NCI-H1105 treated with DMSO at 0.1 percent for 48 hours (cell line): ENCODE data around the gene GMEB2.
A peak's percentile ranks its signal among the peaks of the same experiment; 100 is the strongest.
"Not testable (repeated sequence)": the region's sequence is repeated elsewhere in the genome, so short reads cannot be mapped to it uniquely, and the experiment has no call there.

Source experiments
- DNase-seq: peaks from one replicate; lab custom pipeline; 2025; lab: John Stamatoyannopoulos, UW

GMEB2 gene

DNA sequence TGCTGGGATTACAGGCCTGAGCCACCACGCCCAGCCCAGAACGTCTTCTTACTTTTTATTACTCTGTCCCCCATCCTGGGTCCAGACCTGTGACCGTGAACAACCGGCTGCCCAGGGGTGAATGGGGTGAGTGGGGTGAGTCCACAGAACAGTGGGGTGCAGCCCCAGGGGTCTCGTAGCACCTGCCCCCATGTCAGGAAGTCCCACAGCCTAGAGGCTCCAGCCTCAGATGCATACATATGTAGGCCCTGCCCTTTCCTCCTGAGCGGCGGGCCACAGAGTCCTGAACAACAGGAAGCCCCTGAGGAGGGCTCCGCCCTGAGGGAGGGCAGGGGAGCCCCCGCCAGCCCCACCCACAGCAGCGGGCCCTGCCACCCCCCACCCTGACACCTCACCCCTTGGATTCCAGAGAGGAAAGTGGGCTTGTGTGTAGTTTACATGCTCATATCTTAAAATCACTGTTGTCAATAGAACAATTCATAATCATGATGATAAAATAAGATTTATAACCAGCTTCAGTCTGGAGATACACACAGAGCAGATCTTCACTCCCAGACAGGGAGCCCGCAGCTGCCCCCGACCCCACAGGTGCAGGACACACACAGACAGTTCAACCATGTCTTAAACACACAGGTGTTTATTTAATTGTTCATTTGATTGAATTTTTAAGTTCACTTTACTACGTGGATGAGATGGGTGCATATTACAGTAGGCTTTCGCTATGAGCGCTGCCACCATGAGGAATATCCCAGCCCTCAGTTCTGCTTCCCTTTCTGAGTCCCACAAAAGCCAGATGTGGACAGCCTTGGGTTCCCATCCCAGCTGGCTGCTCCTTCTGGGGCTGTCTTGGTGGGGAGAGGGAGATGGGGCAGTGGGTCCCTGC lies 12.4 kb upstream of the GMEB2 start:
- DNase-seq: no peak

DNA sequence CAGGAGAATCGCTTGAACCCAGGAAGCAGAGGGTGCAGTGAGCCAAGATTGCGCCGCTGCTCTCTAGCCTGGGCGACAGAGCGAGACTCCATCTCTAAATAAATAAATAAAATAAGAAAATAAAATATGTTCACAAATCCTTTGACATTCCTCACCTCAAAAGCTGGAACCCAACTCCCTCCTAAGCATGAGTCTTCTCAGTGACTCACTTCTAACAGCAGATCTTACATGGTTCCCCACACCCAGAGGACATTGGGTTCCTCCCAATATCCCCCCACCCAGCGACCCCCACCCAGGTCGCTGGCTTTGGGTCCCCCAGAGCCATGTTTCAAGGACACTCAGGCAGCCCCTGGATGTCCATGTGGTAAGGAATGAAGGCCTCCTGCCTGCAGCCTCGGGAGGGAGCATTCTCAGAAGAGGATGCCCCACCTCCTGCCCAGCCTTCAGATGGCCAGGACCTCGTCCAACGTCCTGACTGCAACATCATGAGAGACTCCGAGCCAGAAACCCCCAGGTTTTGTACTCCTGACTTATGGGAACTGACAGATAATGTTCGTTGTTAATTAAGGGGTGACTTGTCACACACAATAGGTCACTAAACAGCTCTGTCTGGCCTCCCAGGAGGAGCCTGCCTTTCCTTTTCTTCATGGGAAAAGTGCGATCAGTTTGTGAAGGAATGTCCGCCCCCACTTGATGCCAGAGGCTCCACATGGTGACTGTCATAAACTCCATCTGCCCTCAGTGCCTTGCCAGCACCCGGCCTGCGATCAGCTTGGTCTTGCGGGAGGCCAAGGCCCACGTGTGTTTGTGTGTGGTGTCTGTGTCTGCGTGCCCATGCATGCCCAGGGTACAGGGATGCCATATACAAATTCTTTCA lies 10.1 kb upstream of the GMEB2 start:
- no peak for DNase-seq

DNA sequence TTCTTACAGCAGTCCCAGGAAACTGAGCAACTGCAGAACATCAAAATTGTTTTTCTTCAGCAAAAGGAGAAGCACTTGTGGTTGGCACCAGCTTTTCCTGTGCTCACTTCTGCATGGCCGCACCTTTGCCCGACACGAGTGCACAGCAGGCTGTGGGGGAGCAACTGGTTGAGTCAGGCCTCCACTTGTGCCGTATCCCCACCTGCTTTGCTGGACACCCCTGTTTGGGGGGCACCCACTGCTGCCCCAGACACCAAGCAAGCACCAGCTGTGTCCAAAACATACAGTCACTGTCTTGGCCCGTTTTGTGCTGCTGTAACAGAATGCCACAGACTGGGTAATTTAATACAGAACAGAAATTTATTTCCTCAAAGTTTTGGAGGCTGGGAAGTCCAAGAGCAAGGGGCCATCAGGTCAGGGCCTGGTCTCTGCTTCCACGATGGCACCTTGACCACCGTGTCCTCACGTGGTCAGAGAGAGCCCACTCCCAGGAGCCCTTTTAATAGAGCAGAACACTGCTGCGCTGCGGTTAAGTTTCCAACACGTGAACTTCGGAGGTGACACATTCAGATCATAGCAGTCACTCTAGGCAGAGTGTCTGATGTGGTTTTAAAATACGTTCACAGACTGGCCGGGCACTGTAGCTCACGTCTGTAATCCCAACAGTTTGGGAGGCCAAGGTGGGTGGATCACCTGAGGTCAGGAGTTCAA lies 8.7 kb upstream of the GMEB2 start:
- no peak for DNase-seq

DNA sequence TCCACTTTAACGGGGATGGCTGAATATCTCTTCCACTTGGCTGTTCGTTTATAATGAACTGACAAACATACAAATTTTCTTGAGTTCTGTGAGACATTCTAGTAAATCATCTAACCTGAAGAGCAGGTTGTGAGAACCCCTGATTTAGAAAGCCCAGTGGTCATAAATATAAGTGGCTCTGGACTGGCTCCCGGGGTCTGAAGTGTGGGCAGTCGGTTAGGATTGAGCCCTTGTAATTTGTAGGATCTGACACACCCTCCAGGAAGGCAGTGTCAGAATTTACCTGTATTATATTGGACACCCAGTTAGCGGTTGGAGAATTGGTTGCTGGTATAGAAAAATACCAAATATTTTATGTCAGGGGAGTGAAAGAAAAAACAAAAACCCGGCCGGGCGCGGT lies 6.8 kb upstream of the GMEB2 start:
- no peak for DNase-seq

DNA sequence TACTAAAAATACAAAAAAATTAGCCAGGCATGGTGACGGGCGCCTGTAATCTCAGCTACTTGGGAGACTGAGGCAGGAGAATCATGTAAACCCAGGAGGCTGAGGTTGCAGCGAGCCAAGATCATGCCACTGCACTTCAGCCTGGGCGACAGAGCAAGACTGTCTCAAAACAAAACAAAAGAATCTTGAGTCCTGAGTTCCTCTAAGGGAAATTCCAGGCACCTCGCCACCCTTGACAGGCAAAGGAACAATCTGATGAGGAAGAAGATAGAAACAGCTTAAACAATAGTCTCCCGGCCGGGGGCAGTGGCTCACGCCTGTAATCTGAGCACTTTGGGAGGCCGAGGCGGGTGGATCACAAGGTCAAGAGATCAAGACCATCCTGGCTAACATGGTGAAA lies 4.5 kb upstream of the GMEB2 start:
- not testable (repeated sequence) for DNase-seq

DNA sequence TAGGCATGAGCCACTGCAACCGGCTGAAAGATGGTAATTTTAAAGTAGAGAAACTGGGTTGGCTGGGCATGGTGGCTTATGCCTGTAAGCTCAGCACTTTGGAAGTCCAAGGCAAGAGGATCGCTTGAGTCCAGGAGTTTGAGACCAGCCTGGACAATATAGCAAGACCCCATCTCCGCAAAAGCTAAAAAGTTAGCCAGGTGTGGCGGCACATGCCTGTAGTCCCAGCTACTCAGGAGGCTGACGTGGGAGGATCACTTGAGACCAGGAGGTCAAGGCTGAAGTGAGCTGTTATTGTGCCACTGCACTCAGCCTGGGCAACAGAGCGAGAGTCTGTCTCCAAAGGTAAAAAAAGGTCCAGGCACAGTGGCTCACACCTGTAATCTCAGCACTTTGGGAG lies 4.1 kb upstream of the GMEB2 start:
- not testable (repeated sequence) for DNase-seq

DNA sequence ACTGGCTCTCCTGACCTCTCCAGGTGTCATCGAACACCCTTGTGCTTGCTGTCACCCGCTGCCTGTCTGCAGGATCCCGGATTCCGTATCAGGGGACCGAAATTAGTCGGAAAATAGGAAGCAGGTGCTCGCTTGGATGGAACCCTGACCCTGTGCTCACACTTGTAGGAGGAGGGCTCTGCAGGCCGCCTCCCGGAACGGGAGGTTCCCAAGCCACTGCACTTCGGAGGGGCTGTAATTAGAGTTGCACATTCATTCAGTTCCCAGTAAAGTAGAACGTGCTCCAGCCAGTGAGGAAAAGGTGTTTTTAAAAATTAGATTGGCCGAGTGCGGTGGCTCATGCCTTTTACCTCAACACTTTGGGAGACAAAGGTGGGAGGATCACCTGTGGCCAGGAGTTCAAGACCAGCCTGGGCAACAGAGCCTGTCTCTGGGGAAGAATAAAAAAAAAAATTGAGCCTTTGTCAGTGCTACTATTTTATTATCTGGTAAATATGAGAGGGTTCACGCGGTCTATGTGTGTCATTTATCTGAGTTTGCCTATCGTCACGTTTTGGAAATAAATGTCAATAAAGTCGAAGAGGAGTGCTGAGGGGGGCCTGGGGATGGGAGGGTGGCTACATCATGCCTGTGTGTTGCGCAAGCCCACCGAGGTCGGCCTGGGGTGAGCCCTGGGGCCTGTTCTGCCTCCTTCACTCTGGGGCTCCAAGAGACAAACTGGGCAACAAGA lies 1.5 kb upstream of the GMEB2 start:
- DNase-seq: peak; percentile 86

DNA sequence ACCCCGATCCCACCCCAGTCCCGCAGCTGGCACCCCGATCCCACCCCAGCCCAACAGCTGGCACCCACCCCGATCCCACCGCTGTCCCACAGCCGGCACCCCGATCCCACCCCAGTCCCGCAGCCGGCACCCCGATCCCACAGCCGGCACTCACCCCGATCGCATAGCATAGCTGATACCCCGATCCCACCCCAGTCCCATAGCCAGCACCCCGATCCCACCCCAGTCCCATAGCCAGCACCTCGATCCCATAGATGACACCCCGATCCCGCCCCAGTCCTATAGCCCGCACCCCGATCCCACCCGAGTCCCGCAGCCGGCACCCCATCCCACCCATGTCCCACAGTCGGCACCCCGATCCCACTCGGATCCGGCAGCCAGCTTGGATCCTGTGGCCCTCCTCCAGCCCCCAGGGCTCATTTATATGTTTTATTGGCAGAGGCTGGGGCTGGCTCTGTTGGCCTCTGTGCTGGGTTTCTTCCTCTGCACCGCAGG lies 897 bp upstream of the GMEB2 start:
- no peak for DNase-seq

DNA sequence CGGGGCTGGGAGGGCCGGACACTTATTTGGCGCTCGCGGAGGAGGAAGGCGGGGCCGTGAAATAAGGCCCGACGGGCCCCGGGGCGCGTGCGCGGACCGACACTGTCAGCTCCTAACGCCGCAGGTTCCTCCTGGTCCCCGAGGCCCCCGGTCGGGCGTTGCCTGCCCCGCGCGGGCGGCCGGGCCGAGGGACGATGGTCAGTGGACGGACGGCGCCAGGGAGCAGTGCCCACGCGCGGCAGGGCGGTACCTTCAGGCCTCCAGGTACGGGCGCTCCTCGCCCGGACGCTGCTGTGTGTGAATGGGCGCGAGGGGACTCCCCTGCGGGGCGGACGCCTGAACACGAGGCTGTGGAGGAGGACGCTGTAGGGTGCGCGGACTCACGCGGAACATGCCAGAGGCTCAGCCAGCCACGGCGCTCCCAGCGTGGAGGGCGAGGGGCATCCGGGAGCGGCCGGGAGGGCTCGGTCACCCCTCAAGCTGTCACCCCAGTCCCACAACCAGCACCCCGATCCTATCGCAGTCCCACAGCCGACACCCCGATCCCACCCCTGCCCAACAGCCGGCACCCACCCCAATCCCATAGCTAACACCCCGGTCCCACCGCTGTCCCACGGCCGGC lies 339 bp upstream of the GMEB2 start:
- peak; percentile 84 for DNase-seq

DNA sequence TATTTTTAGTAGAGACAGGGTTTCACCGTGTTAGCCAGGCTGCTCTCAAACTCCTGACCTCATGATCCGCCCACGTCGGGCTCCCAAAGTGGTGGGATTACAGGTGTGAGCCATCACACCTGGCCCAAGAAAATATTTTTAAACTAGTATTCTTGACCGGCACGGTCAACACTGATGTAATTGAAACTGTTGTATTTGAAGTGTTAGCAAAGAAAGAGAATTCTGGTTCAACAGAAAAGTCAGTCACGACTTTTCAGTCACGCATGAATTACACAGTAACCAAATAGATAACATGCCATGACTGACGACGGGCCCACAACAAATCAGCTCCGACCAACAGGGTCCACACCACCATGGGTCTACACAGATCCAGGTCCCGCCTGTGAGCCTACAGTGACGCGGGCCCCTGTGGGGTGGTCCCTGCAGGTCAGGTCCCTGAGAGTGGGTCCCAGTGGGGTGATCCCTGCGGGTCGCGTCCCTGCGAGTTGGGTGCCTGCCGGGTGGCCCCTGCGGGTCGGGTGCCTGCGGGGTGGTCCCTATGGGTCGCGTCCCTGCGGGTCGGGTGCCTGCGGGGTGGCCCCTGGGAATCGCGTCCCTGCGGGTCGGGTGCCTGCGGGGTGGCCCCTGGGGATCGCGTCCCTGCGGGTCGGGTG lies 1.0 kb downstream of the GMEB2 start:
- DNase-seq: no peak

DNA sequence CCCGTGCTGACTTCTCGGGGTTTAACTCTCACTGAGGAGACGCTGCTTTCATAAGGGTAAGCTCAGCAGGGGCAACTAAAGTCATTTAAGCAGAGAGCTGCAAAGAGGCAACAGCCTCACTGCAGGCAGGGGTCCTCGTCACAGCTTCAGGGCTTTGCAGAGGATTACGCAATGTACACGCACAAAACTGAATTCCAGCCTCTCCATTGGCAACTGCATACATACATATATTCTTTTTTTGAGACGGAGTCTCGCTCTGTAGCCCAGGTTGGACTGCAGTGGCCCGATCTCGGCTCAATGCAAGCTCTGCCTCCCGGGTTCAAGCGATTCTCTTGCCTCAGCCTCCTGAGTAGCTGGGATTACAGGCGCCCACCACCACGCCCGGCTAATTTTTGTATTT lies 2.4 kb downstream of the GMEB2 start:
- DNase-seq: no peak

DNA sequence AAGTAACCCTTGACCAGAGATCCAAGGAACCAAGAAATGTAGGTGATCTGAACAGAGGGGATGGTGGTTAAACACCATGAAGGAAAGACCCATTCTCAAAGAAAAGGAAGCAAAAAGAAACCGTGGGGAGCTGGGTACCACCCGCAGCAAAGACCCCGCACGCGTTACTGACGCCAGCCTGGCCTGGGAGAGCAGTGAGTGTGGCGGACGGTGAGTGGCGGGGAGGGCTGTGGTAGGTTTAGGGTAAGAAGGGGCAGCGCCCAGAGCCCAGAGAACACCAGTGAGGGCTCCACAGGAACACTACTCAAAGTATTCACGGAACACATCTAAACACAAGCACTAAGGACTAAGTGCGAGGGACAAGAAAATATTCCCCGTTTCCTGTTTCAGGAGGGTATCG lies 4.2 kb downstream of the GMEB2 start:
- DNase-seq: no peak

DNA sequence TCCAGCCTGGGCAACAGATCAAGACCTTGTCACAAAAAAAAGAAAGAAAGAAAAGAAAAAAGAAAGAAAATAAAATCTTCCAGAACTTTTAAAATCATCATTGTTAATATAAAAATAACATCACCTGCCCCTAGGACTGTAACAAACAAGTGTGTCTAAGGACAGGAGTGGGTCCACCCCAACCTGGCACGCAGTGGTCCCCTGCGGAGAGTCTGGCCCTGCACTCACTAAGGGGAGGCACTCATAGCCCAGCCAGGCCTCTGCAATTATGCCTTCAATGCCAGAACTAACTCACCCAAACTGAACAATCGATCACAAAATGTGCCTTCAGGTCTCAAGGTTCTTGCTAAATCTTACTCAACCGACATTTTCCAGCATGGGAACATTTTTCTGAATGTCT lies 4.8 kb downstream of the GMEB2 start:
- DNase-seq: no peak

DNA sequence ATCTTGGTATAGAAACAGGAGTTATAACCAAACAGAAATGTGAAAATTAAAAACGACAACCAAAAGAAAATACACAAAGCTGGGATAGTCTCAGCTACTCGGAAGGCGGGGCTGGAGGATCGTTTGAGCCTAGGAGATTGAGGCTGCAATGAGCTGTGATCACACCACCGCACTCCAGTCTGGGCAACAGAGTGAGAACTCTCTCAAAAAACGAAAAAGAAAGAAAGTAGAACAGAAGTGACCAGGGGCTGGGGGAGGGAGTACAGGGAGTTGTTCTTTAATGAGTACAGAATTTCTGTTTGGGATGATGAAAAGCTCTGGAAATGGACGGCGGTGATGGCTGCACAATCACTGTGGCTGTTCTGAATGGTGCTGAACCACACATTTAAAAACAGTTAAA lies 5.9 kb downstream of the GMEB2 start:
- DNase-seq: no peak

DNA sequence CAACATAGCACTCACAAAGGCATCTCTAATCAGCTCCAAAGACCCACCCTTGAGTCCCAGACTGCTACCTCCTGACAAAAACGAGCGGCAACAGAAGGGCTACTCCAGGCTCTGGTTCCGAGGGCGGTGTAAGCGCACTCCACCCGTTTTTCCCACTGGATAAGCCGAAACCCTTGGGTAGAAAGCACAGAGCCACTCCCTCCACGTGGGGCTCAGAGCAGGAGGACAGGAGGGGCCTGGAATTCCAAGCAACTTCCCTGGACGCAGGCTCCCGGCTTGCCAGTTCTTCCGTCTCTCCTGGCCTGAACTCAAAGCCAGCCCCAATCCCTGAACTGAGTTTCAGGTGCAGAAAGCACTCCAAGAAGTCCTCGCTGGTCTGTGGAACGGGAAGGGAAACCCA lies 7.4 kb downstream of the GMEB2 start:
- no peak for DNase-seq

DNA sequence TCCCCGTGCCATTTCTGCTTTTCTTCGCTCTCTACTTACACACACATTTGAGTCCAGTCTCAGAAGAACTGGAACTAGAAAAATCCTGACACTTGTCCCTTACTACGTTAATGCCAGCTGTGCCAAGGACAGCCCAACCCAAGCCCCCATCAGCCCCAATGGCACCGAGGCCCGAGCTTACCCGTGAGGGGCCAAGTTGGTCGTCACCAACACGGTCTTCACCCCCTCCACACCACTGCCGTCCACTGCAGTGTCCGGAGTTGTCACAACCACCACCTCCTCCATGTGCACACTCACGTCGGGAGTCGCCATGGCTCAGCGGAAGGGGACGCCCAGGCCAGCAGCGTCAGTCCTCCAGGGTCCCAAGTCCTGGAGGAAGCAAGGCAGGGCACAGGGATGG lies 7.8 kb downstream of the GMEB2 start:
- no peak for DNase-seq

DNA sequence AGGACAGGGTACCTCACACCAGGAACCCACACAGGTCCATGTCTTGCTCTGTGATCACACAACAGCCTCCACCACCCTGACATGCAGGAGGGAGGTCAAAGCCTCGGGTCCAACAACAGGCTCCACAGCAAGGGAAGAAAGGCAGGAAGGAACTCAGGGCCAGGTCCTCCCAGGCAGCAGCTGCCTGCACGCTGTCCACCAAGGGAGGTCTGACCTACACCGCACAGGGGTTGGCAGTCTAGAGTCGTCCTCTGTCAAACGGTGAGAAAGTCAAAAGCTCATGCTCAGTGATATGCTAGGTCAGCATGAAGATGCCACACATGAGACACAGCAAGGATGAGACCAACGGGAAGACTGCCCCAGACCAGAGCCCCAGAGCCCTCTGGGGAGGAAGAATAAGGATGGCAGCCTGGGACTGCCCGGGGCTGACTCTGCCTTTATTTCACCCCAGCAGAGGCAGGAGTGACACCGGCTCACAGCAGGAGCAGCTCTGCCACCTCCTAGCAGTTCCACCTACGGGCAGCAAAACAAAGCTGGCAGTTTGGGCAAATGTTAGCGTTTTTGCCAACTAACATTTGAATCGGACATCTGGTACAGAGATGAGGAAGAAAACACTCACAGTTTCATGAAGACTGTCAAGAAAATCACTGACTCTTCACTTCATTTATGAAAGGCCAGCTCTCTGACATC lies 8.5 kb downstream of the GMEB2 start:
- DNase-seq: no peak

DNA sequence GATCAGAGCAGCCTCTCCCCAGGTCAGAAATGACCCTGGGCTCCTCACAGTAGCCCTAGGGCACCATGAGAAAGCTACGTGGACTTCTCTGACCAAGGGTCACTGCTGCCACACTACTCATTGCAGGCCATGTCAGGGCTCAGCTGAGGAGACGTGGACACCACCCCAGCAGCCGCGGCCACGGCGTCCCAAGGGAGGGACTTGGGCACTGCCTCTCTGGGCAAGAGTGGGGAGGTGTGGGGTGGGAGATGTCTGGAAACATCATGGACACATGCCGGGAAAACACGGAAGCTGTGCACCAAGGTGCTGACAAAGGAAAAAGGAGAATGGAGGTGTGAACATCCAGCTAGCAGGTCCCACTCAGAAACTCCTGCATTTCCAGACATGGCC lies 9.0 kb downstream of the GMEB2 start:
- no peak for DNase-seq

DNA sequence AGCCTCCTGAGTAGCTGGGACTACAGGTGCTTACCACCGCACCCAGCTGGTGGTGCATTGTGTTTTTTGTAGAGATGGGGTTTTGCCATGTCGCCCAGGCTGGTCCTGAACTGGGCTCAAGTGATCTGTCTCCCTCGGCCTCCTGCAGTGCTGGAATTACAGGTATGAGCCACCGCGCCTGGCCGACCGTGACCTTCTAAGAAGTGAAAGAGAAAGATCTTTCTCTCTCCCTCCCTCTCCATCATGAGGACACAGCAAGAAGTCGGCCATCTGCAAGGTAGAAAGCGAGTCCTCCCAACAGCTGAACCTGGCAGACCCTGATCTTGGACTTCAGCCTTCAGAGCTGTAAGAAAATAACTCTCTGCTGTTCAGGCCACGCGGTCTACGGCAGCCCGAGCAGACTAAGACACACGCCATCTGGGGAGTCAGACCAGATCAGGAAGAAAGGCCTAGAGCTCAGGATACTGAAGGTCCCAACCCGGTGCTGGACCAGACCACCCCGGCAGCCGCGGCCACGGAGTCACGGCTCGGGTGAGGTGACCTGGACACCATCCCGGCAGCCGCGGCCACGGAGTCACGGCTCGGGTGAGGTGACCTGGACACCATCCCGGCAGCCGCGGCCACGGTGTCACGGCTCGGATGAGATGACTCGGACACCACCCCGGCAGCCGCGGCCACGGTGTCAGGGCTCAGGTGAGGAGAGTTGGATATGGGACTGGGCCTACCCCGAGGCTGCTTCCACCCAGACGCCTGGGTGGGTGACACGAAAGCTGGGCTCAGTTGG lies 9.6 kb downstream of the GMEB2 start:
- no peak for DNase-seq
